Adrenal gland (tissue), 5 donors: ENCODE results near the gene SPG11.

Source experiments
- CTCF ChIP-seq, 6 experiments: fragments of 450-650 bp in 4 of 6; fragments of 200-600 bp in 2 of 6; sonication (generic) in 1 of 6; IDR thresholded peaks; 1 replicate in 5 of 6; 2 replicates in 1 of 6; pipeline versions ENCODE4 v1.5.1 to v1.8.0; 2016 to 2021; ENCODE audit warnings: antibody characterized with exemption in 6 of 6, mild to moderate bottlenecking in 2 of 6, moderate library complexity in 1 of 6
- POLR2A ChIP-seq, 2 donors: fragments of 450-650 bp; IDR thresholded peaks; one replicate each; pipeline ENCODE4 v1.6.1; 2017; ENCODE audit warnings: antibody characterized with exemption in 2 of 2, mild to moderate bottlenecking in 2 of 2, moderate library complexity in 1 of 2
- donor health status: DM: no; HTN: no; CAD: no.

GRCh38 chr15:44668921-44669320 lies 5.5 kb upstream of the SPG11 start:
- TF ChIP-seq POLR2A (IDR thresholded peaks at IDR 0.05) (no peak), CTCF (IDR thresholded peaks at IDR 0.05) (no peak)
